DOHH2 (cell line): ENCODE measurements around the gene PSMB5.

Experiments used
- H3F3A ChIP-seq: fragments of 200-600 bp; sonication (generic), shearing (Covaris generic); 2 replicates; pipeline ENCODE4 v1.6.0; 2016; ENCODE audit warnings: antibody characterized with exemption, mild to moderate bottlenecking; ENCODE audit not compliant: control insufficient read depth, insufficient read depth
- H3K27ac ChIP-seq: fragments of 200-600 bp; sonication (generic); 2 replicates; pipeline ENCODE4 v1.5.1; 2014; ENCODE audit warnings: low read depth, mild to moderate bottlenecking, low read length, moderate library complexity
- H3K27me3 ChIP-seq: fragments of 200-600 bp; sonication (generic); 2 replicates; pipeline ENCODE4 v1.6.1; 2014; ENCODE audit warnings: mild to moderate bottlenecking, low read length, mixed read lengths; ENCODE audit not compliant: control insufficient read depth
- H3K36me3 ChIP-seq: fragments of 200-600 bp; sonication (generic); 2 replicates; pipeline ENCODE4 v1.6.1; 2014; ENCODE audit warnings: mild to moderate bottlenecking, low read length, moderate library complexity, mixed read lengths; ENCODE audit not compliant: control insufficient read depth
- H3K4me1 ChIP-seq: fragments of 200-600 bp; sonication (generic); 2 replicates; pipeline ENCODE4 v1.6.1; 2014; ENCODE audit warnings: mild to moderate bottlenecking, low read length, mixed read lengths; ENCODE audit not compliant: control insufficient read depth
- H3K4me2 ChIP-seq: fragments of 200-600 bp; sonication (generic); 2 replicates; pipeline ENCODE4 v1.6.0; 2014; ENCODE audit warnings: mild to moderate bottlenecking, low read length, moderate library complexity
- H3K4me3 ChIP-seq: fragments of 200-600 bp; sonication (generic); 2 replicates; pipeline ENCODE4 v1.5.1; 2014; ENCODE audit warnings: mild to moderate bottlenecking, low read length, mixed read lengths
- H3K79me2 ChIP-seq: fragments of 200-600 bp; sonication (generic); 2 replicates; pipeline ENCODE4 v1.6.1; 2014; ENCODE audit warnings: mild to moderate bottlenecking, low read length, mixed read lengths; ENCODE audit not compliant: control insufficient read depth
- H3K9me2 ChIP-seq: fragments of 200-600 bp; sonication (generic); replicated peaks from 2 replicates; pipeline ENCODE4 v1.6.1; 2014; ENCODE audit warnings: mild to moderate bottlenecking, low read length, mixed read lengths; ENCODE audit not compliant: control insufficient read depth
- H3K9me3 ChIP-seq: fragments of 200-600 bp; sonication (generic); 2 replicates; pipeline ENCODE4 v1.6.1; 2014; ENCODE audit warnings: antibody characterized with exemption, low read length, mixed read lengths; ENCODE audit not compliant: control insufficient read depth, insufficient read depth
- H4K20me1 ChIP-seq: fragments of 200-600 bp; sonication (generic); 2 replicates; pipeline ENCODE4 v1.6.0; 2014; ENCODE audit warnings: low read depth, mild to moderate bottlenecking, antibody characterized with exemption, low read length, moderate library complexity; ENCODE audit not compliant: control insufficient read depth, insufficient read depth
- EZH2phosphoT487 ChIP-seq: fragments of 200-600 bp; sonication (generic); IDR thresholded peaks from 2 replicates; pipeline ENCODE4 v1.6.1; 2017; ENCODE audit warnings: borderline replicate concordance, mild to moderate bottlenecking, antibody characterized with exemption, low read length, moderate library complexity, mixed read lengths
- TF ChIP-seq, protein P1 (sequence below): fragments of 200-600 bp; sonication (generic); IDR thresholded peaks from one replicate; pipeline ENCODE4 v1.5.1; 2014; ENCODE audit warnings: antibody characterized with exemption, mild to moderate bottlenecking, low read depth, low read length; ENCODE audit not compliant: poor library complexity, severe bottlenecking

PSMB5 gene

GRCh38 chr14:23078692-23079116, 44.0 kb upstream of the PSMB5 start:
- Histone ChIP-seq H3K9me2 (no peaks in the 10 kb centered on the region), H3F3A (peaks cover 20% of the 10 kb centered on the region), H4K20me1 (no peaks in the 10 kb centered on the region), H3K4me1 (no peaks in the 10 kb centered on the region), H3K4me2 (no peak overlapping the region), H3K36me3 (peaks cover 96% of the 10 kb centered on the region), H3K79me2 (0 out of 2 replicates have a peak, but pooled peaks cover 3% of the 10 kb centered on the region), H3K4me3 (no peak overlapping the region), H3K9me3 (no peaks in the 10 kb centered on the region), H3K27me3 (no peaks in the 10 kb centered on the region), H3K27ac (no peak overlapping the region)
- TF ChIP-seq EZH2phosphoT487 = no peak
- TF ChIP-seq, protein P1, sequence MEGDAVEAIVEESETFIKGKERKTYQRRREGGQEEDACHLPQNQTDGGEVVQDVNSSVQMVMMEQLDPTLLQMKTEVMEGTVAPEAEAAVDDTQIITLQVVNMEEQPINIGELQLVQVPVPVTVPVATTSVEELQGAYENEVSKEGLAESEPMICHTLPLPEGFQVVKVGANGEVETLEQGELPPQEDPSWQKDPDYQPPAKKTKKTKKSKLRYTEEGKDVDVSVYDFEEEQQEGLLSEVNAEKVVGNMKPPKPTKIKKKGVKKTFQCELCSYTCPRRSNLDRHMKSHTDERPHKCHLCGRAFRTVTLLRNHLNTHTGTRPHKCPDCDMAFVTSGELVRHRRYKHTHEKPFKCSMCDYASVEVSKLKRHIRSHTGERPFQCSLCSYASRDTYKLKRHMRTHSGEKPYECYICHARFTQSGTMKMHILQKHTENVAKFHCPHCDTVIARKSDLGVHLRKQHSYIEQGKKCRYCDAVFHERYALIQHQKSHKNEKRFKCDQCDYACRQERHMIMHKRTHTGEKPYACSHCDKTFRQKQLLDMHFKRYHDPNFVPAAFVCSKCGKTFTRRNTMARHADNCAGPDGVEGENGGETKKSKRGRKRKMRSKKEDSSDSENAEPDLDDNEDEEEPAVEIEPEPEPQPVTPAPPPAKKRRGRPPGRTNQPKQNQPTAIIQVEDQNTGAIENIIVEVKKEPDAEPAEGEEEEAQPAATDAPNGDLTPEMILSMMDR = no peak

DNA sequence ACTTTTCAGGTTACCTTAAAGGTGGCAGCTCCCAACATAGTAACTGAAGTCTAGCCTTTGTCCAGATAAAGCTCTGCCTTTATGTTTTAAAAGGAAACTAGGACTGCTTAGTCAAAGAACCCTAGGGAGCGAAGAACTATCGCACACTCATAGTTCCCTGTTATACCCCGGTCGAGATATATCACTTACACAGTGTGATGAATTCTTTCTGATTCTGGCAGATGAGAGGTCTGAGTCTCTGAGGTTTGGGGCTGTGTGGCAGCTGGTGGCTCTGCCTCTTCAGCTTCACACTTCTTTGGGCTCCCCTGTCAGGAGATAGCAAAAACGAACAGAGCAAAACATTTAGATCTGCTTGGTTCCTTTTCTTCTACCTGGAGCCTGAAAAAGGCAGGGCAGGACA, 43.3 kb upstream of the PSMB5 start:
- H3K79me2 ChIP-seq = 0 out of 2 replicates have a peak, but pooled peaks cover 3% of the 10 kb centered on the region
- no peaks in the 10 kb centered on the region for H4K20me1 ChIP-seq
- no peaks in the 10 kb centered on the region for H3K4me1 ChIP-seq
- no peak overlapping the region for H3K4me2 ChIP-seq
- no peaks in the 10 kb centered on the region for H3K27me3 ChIP-seq
- no peaks in the 10 kb centered on the region for H3K9me2 ChIP-seq
- H3K9me3 ChIP-seq = no peaks in the 10 kb centered on the region
- peaks cover 88% of the 10 kb centered on the region for H3K36me3 ChIP-seq
- TF ChIP-seq, protein P1 = no peak
- no peak for TF ChIP-seq EZH2phosphoT487
- H3K27ac ChIP-seq = no peak overlapping the region
- peaks cover 20% of the 10 kb centered on the region for H3F3A ChIP-seq
- H3K4me3 ChIP-seq = no peak overlapping the region

DNA sequence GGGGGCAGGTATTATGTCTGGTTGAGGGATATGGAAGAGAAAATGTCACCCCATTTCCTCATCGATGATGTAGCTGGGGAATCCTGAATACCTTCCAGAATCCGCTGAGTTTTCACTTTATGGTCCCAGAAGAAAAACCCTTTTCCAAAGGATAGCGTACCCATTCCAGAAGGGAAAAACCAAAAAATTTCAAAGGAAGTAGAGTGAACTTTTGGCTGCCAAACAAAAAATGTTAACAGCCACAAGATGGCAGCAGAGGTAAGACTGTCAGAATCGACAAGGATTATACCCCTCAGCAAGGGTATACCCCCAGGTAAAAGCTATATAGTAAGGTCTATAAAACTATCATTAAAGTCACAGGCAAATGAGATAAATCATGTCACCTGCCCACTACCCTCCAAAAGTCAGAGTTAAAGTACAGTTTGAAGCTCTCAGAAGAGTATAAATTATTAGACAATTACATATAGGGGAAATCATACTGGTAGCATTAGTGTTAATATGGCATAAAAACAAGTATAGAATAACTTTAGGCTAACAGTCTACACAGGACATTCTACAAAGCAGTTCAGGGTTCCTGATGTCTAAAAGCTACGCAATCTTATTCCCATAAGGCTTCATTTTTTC, 42.2 kb upstream of the PSMB5 start:
- H3K9me3 ChIP-seq = no peaks in the 10 kb centered on the region
- peaks cover 90% of the 10 kb centered on the region for H3K36me3 ChIP-seq
- TF ChIP-seq EZH2phosphoT487 = no peak
- TF ChIP-seq, protein P1 = peak; percentile 81
- no peak overlapping the region for H3K27ac ChIP-seq
- H3K4me3 ChIP-seq = no peak overlapping the region
- H3F3A ChIP-seq = peaks cover 28% of the 10 kb centered on the region
- peaks cover 5% of the 10 kb centered on the region for H3K79me2 ChIP-seq
- peaks cover 4% of the 10 kb centered on the region for H3K4me1 ChIP-seq
- H3K4me2 ChIP-seq = no peak overlapping the region
- no peaks in the 10 kb centered on the region for H3K9me2 ChIP-seq
- no peaks in the 10 kb centered on the region for H4K20me1 ChIP-seq
- H3K27me3 ChIP-seq = no peaks in the 10 kb centered on the region
